ENCODE data around the gene SLC9A1. TPM values are rescaled to one million over a fixed set of nuclear protein-coding genes. Genes with fewer than 3 reads are reported as not detected.

Gene SLC9A1
- total and polyA plus RNA-seq, 12 donors = 9.4 to 34.4 (median 20.7) TPM

- no peaks in the 10 kb centered on the region for H3K36me3 ChIP-seq
- H3K9me3 ChIP-seq = no peaks in the 10 kb centered on the region
- ATAC-seq (no peak), DNase-seq (no peak)
- intact Hi-C loops (cut with DNase I) = no loop called here
- peaks cover 0 to 7% (median 0%) of the 10 kb centered on the region in 9 donors for H3K4me1 ChIP-seq
- H3K4me3 ChIP-seq = no peak overlapping the region
- WGBS, 2 donors = 89 to 95% methylated on average over 4 of the region's 4 CpGs
- no peak overlapping the region for H3K27ac ChIP-seq
- peaks cover 0 to 3% (median 0%) of the 10 kb centered on the region in 7 donors for H3K27me3 ChIP-seq
- TF ChIP-seq, protein P1, sequence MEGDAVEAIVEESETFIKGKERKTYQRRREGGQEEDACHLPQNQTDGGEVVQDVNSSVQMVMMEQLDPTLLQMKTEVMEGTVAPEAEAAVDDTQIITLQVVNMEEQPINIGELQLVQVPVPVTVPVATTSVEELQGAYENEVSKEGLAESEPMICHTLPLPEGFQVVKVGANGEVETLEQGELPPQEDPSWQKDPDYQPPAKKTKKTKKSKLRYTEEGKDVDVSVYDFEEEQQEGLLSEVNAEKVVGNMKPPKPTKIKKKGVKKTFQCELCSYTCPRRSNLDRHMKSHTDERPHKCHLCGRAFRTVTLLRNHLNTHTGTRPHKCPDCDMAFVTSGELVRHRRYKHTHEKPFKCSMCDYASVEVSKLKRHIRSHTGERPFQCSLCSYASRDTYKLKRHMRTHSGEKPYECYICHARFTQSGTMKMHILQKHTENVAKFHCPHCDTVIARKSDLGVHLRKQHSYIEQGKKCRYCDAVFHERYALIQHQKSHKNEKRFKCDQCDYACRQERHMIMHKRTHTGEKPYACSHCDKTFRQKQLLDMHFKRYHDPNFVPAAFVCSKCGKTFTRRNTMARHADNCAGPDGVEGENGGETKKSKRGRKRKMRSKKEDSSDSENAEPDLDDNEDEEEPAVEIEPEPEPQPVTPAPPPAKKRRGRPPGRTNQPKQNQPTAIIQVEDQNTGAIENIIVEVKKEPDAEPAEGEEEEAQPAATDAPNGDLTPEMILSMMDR (IDR thresholded peaks at IDR 0.05) = no peak
Observed at GRCh38 chr1:27068922-27069321, 86.0 kb downstream of the SLC9A1 start.

GRCh38 chr1:27065999-27066630 is 88.8 kb downstream of the SLC9A1 start:
- no peak for DNase-seq
- 95% methylated on average over 5 of the region's 5 CpGs for WGBS, 2 donors
- Histone ChIP-seq H3K4me3 (no peak overlapping the region), H3K36me3 (no peaks in the 10 kb centered on the region), H3K27ac (no peak overlapping the region), H3K9me3 (no peaks in the 10 kb centered on the region), H3K4me1 (peaks cover 0 to 5% (median 0%) of the 10 kb centered on the region in 9 donors), H3K27me3 (peaks cover 0 to 3% (median 0%) of the 10 kb centered on the region in 7 donors)
- TF ChIP-seq, protein P1 (IDR thresholded peaks at IDR 0.05) = no peak
- intact Hi-C loops (cut with DNase I) = no loop called here
- no peak for ATAC-seq

DNA sequence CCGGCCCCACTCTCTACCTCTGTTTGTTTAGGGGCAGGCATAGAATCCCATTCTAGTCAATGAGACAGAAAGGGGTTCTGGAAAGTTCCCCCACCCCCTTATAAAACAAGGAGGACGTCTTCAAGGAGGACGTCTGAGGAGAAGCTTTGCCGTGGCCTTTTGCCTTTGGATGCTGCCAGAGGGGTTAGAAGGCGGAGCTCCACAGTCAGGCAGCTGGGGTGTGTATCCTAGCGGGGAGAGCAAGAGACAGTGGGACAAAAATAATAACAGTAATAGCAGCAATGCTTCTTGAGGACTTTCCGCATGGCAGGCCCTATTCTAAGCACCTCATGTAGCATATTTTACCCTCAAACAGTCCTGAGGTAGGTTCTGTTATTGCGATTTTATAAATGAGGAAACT is 94.0 kb downstream of the SLC9A1 start:
- Histone ChIP-seq H3K4me3 (no peak overlapping the region), H3K9me3 (no peaks in the 10 kb centered on the region), H3K27ac (no peak overlapping the region), H3K4me1 (peaks cover 0 to 9% (median 4%) of the 10 kb centered on the region in 9 donors), H3K36me3 (no peaks in the 10 kb centered on the region), H3K27me3 (no peaks in the 10 kb centered on the region)
- no peak for ATAC-seq
- intact Hi-C loops (cut with DNase I) = no loop called here
- TF ChIP-seq, protein P1 (IDR thresholded peaks at IDR 0.05) = no peak
- 91 to 97% methylated on average over 8 of the region's 8 CpGs for WGBS, 2 donors
- no peak for DNase-seq

DNA sequence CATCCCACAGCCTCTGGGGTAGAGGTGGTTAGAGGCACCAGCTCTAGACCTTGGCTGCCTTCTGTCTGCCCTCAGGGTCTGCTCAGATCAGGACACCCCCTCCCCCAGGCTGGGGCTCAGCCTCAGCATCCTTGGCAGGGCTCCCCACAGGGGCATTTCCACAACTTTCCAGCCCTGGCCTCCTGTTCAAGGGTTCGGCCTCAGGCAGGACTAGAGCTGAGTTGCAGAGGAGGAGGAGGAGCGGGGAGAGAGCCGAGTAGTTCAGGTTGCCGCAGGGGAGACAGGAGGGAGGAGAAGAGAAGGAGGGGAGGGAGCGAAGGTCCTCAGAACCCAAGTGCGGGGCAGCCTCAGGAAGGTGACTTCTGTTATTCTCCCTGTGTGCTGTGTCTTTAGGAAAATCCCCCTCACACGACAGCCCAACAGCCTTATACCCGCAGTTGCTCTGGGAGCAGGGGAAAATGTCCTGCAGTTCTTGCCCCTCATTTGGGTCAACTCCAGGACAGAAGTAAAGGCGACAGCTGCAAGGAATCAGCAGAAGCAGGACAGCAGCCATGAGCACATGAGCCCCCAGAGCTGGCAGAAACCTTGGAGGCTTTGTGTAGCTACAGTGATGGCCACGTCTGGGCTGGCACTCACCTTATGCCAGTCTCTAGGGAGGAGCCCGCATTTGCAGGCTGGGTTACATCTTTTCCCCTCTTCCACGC is 95.8 kb downstream of the SLC9A1 start:
- no peak for DNase-seq
- TF ChIP-seq, protein P1 (IDR thresholded peaks at IDR 0.05) = no peak
- WGBS, 2 donors = 63 to 69% methylated on average over 11 to 12 of the region's 12 CpGs

More for the DNA sequence above, 95.8 kb downstream of the SLC9A1 start:
- H3K4me1 ChIP-seq = peaks cover 0 to 9% (median 4%) of the 10 kb centered on the region in 9 donors
- ATAC-seq = no peak
- no peaks in the 10 kb centered on the region for H3K27me3 ChIP-seq
- H3K36me3 ChIP-seq = no peaks in the 10 kb centered on the region
- H3K9me3 ChIP-seq = no peaks in the 10 kb centered on the region
- no peak overlapping the region for H3K27ac ChIP-seq
- no peak overlapping the region for H3K4me3 ChIP-seq
- intact Hi-C loops (cut with DNase I) = no loop called here
